Smooth muscle cell of the brain vasculature (primary cell): ENCODE data around the gene SNX3.
"Not testable (repeated sequence)": the region's sequence is repeated elsewhere in the genome, so short reads cannot be mapped to it uniquely, and the experiment has no call there.

Experiments
- DNase-seq: peaks from one replicate; pipeline ENCODE4 v3.0.0-alpha.2; 2012; ENCODE audit warnings: low read depth, low spot score

SNX3 gene

GRCh38 chr6:108260126-108260808 is 573 bp downstream of the SNX3 start:
- DNase-seq = no peak

- no peak for DNase-seq
Measured at GRCh38 chr6:108254433-108255410, 6.1 kb downstream of the SNX3 start.

GRCh38 chr6:108253241-108253640 is 7.6 kb downstream of the SNX3 start:
- no peak for DNase-seq

GRCh38 chr6:108252055-108252454 is 8.8 kb downstream of the SNX3 start:
- no peak for DNase-seq

- no peak for DNase-seq
Measured at GRCh38 chr6:108251252-108251651, 9.6 kb downstream of the SNX3 start.

GRCh38 chr6:108250240-108250866 is 10.5 kb downstream of the SNX3 start:
- no peak for DNase-seq

- DNase-seq = no peak
Measured at GRCh38 chr6:108247965-108248536, 12.8 kb downstream of the SNX3 start.

- DNase-seq = not testable (repeated sequence)
Measured at GRCh38 chr6:108245095-108245494, 15.7 kb downstream of the SNX3 start.

- no peak for DNase-seq
Measured at GRCh38 chr6:108243836-108244235, 17.0 kb downstream of the SNX3 start.

- no peak for DNase-seq
Measured at GRCh38 chr6:108242721-108243120, 18.1 kb downstream of the SNX3 start.

- no peak for DNase-seq
Measured at GRCh38 chr6:108242259-108242658, 18.6 kb downstream of the SNX3 start.

GRCh38 chr6:108238322-108238721 is 22.5 kb downstream of the SNX3 start:
- no peak for DNase-seq

GRCh38 chr6:108236791-108237190 is 24.0 kb downstream of the SNX3 start:
- no peak for DNase-seq

- DNase-seq = no peak
Measured at GRCh38 chr6:108235127-108235526, 25.7 kb downstream of the SNX3 start.

GRCh38 chr6:108228416-108228815 is 32.4 kb downstream of the SNX3 start:
- no peak for DNase-seq

- no peak for DNase-seq
Measured at GRCh38 chr6:108227290-108227689, 33.5 kb downstream of the SNX3 start.

- no peak for DNase-seq
Measured at GRCh38 chr6:108222504-108222903, 38.3 kb downstream of the SNX3 start.

- DNase-seq = no peak
Measured at GRCh38 chr6:108222064-108222463, 38.8 kb downstream of the SNX3 start.

GRCh38 chr6:108211671-108212070 is 49.2 kb downstream of the SNX3 start:
- no peak for DNase-seq

GRCh38 chr6:108210556-108210955 is 50.3 kb downstream of the SNX3 start:
- no peak for DNase-seq

- DNase-seq = no peak
Measured at GRCh38 chr6:108209738-108210137, 51.1 kb downstream of the SNX3 start.

GRCh38 chr6:108207013-108207412 is 53.8 kb downstream of the SNX3 start:
- DNase-seq = no peak
